ENCODE results near the gene HMOX2.

Gene HMOX2

DNA sequence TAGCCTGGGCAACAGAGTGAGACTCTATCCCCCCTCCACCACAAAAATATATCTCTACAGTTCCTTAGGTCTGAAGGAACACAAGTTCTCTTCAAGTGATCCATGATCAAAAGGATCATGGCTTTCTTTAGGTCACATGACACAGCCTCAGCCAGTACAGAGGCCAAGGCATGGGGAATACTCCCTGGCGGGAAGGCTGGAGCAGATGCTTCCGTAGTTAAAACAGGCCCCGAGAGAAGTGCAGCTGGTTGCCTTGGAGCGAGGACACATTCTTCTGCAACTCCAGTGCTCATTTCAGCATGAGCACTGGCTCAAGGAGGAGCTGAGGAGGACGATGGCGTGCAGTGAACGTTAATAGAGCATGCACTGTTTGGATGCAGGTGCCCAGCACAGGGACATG, 48.9 kb downstream of the HMOX2 start:
- DNase-seq: no peak

DNA sequence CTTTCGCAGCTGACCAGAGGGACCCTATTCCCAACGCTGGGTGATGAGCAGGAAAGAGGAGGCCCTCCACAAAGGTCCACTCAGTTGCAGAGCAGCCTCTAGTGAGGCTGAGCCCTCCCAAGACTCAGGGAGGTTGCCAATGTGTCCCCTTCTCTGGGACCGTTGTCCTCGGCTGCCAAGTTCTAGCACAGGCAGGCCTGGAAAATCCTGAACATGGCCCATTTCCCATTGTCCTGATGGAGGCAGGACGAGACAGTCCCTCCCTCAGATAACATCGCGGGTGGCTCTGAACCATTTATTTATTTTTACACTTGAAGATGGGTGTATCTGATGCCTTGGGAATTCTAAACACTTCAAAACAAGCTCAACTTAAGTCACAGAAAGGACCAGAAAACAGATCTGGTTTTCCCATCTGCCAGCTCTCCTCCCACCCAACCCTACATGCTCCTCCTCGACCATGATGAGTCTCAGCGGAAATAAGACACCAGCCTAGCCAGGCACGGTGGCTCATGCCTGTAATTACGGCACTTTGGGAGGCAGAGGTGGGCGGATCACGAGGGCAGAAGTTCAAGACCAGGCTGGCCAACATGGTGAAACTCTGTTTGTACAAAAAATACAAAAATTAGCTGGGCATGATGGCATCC, 49.6 kb downstream of the HMOX2 start:
- DNase-seq: no peak

DNA sequence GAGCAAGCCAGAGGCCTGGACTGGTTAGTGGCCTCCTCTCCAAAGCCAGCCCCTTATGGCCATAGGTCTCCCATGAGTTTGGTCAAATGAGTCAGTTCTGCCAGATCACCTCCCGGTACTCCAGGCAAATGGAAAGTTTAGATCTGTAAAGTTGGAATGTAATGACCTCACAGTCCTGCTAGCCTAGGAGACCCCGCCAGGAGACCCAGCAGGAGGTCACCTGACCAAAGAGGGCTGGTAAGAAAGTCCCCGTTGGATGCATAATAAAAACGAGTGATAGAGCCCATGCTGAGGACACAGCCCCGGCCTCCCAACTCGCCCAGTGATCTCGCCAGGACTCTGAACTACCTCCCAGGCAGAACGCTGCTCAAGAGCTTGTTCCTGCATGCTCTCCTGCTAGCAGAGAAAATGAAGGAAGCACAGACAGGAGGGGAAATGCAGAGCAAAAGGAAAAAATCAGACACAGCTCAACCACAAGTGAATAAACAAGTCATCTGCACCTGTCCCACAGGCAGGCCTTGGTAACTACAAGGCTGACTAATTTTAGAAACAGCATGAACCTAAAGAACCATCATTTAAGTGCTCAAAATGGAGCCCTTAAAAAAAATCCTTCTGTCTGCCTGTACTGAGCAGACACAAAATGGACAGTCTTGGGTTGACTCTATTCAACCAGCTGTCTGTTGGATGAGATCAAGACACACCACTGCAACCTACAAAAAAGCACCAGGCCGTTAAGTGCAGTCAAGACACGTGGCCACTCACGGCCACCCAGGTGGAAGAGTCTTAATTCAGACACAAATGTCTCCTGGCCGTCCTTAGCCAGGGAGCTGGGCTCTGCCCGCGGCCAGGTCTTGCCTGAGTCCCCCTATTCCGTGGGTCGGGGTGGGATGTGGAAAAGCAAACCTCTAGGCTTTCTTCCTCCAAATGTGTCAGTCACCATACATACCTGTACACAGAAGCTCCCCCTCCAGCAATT, 53.2 kb downstream of the HMOX2 start:
- DNase-seq: no peak

DNA sequence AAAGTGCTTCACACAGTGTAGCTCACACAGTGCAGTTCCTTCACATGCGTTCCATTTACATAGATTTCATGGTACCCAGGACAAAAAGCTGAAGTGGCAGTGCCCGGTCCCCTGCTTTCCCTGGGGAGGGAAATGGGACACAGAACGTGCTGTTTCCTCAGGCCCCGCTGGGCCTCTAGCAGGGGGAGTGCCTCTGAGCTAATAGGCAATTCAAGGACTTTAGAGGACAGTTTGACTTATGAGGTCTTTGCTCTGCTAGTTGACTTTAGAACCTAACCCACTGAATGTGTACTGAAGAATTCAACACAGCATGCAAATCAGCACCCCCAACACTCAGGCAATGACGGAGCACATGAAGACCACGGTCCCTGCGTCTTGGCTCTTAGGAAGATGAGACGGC, 55.6 kb downstream of the HMOX2 start:
- no peak for DNase-seq

DNA sequence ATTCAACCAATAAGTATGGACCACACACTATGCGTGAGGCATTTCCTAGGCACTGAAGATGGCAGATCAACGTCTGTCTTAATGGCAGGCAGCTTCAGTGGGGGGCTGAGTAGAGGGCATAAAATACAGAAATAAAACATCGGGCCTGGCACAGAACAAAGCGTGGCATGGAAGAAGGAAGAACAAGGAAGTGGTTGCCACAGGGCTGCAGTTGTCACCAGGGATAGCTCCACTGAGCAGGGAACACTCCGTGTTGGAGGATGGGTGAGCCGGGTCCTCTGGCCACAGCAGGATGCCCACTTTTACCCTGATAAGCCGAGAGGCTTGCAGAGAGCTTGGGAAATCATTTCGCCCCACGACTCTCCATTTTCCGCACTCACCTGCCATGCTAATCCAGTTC, 56.0 kb downstream of the HMOX2 start:
- no peak for DNase-seq

DNA sequence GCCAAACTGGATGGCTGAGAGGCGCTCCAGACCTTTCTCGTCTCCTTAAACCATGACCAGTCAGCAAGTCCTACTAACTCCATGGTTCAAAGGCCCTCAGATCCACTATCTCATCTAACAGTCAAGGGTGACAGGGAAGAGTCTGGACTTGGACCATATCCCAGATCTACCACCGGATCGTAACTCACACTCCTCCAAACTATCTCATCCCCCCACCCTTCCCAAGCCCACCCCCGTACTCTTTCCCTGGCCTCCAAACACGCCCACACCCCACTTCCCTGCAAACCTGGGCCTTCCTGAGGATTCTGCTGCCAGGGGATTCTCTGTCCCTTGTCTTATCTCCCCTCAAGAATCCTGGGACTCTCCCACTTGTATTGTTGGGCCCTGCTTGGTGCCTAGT, 57.3 kb downstream of the HMOX2 start:
- DNase-seq: no peak

DNA sequence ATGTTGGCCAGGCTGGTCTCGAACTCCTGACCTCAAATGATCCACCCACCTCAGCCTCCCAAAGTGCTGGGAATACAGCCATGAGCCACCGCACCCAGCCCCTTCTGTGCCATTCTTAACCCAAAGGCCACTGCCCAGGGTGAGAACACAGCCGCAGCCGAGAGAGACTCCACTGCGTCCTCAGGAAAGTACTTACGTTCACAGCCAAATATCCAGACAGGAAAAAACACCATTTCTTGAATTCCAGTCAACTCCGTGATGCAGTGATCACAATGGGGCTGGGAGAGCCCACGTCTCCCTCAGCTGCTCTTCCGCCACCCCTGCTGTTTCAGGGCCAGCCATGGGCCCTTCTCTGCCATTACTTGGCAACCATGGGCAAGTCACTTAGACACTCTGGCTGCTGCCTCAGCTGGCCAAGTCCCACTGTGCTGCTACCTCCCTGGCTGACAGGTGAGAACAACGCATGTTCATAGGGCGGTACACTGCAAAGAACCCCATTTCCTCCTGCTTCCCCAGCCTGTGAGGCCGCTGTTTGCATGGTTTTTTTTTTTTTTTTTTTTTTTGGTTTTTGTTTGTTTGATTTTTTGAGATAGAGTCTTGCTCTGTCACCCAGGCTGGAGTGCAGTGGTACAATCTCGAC, 58.1 kb downstream of the HMOX2 start:
- DNase-seq: no peak

DNA sequence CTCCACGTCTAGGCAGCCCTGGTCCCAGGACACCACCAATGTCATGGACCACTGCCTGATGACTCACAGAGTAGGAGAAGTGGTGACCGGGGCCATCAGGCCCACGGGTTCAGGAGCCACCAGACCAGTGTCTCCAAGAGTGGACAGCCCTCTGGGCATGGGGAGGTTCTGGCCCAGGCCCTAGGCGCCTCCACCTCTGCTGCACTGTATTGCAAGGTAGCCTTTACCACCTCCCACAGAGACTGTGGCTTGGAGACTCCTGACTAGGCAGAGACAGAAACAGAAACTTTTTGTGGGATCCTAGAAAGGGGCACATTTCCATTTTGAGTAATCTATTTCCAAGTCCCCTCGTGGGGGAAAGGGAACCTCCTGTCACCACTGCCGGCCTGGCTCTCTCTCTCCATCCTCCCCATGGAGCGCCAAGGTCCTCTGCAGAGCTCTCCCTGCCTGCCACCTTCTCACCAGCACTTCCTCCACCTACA, 59.5 kb downstream of the HMOX2 start:
- peak in 1 of 2 donors; percentile 13 for DNase-seq

DNA sequence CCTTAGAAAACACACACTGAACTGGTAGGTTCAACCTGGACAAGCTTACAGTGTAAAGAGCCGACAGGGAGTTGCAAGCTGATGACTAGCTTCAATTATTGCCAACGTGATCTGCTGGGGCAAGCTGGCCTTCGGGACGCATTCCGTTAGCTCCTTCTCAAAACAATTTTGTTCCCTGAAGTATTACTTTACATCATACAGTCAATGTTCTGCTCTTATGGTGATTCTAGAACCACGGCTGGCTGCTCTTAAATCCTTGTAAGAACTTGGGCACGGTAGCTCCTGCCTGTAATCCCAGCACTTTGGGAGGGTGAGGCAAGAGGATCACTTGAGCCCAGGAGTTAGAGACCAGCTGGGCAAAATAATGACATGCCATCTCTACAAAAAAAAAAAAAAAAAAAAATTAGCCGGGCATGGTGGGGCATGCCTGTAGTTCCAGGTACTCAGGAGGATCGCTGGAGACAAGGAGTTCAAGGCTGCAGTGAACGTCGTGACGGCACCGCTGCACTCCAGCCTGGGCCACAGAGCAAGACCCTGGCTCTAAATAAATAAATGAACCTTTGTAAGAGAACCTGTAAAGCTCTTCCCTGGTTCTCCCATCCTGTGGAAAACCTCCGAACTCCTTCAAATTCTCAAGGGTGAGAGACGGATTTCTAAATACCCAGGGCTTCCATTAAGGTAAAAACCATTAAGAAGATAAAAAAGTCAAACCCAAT, 60.4 kb downstream of the HMOX2 start:
- DNase-seq: no peak

DNA sequence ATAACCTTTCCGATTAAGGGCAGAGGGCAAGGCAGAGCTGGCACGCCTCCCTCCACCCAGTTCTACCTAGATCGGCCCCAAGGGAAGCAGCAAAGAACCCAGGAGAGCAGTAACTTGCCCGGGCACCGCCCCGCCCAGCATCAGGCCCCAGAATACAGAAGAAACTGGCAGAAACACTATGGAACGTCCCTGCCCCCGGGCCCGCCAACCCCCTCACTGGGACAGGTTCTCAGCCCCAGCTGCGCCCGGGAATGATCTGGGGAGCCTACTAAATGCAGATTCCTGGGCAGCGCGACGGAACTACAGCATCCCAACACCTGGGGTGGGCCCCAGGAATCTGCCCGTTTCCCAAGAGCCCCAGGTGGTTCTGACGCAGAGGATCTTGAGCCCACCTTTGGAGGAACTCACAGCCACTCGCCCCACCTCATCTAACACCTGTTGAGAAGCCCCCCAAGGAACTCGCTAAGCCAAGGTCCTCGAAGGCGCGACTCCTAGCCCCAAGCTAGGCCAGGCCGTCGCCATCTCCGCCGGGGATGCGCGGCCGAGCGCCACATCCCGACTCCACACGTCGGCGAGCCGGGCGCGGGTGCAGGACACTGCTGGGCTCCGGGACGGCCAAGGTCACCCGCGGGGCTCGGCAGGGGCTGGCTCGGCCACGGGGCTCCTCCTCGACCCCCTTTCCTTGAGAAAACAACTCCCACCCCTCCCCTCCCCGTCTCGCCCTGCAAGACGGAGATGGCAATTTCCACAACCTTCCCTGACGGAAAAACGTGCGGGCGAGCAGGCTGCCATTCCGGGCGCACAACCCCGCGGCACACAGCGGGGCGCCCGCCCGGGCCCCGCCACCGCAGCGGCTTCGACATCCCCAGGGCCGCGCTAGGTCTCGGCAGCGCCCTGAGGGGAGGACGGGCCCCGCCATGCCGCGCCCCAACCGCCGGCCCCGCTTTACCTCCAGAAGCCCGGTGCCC, 61.5 kb downstream of the HMOX2 start:
- DNase-seq: peak in 1 of 2 donors; percentile 10

DNA sequence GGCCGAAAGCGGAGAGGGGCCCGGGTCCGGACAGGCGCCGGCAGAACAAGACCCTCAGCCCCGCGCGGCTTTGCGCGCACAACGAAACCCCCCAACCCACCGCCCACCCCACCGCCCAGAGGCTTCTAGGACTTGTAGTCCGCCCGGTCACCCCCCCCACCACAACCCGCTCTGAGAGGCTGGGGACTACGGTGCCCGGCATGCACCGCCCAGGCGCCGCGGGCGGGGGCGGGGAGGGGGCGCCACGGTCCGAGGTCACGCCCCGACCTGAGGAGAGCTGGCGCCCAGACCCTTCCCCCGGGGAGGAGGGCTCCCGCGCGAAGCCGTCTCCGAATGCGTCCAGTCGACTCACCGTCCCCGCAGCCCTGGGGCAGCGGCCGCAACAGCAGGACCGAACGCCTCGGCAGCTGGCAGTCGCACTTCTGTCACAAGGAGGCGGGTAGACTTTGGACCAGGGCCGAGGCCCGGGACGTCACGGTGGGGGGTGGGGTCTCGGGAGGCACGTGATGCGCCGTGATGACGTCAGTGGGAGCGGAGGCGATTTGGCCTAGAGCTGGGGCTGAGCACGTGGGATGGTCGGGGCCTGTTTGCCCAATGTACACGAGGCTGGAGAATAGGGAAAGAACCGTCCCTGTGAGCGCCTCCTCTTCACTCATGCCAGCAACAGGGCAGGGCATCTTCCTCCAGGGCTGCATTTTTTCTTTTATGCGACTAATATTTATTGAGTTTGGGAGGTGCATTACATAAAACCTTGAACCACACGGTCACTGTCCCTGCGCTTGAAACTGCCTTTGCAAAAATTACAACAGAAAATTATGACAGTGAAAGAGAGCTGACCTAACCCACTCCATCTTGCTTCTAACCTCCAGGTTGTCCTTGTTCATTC, 62.4 kb downstream of the HMOX2 start, which contains the start of gene CDIP1:
Gene CDIP1, minus strand, starts transcription at position 424 of the 886 bp plus-strand sequence. CDS start 24,643 bp downstream, outside the sequence.
- peak; percentile 99 for DNase-seq

DNA sequence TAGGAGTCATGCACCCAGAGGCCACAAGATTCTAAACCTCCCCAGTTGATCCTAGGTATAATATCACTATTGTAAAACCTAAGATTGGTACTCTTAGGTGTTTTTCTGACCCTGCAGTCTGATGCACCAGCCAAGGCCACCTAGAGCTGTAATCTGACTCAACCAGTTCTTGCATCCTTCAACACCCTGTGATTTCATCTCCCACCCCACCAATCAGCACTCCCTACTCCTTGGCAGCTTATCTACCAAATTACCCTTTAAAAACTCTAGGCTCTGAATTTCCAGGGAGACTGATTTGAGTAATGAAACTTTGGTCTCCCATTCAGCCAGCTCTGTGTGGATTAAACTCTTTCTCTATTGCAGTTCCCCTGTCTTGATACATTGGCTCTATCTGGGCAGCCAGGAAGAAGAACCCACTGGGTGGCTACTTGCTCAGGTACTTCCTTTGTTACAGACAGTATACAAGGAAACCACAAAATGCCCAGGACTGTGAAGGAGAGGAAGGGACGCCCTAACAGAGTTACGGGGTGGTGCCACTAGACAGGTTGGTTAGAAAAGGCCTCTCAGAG, 63.6 kb downstream of the HMOX2 start:
- no peak for DNase-seq

DNA sequence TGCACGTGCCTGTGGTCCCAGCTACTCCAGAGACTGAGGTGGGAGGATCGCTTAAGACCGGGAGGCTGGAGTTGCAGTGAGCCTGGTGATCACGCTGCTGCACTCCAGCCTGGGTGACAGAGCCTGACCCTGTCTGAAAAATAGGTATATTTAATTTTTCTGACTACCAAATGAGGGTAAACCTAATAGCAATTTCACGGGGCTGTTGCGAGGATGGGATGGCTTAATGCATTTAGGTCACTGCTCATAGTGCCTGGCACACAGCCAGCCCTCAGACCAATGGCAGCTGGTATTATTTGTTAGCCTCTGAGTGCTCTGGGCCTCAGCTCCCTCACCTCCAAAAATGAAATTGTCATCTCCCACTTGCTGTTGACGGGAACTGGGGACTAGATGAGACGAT, 68.3 kb downstream of the HMOX2 start:
- DNase-seq: no peak

DNA sequence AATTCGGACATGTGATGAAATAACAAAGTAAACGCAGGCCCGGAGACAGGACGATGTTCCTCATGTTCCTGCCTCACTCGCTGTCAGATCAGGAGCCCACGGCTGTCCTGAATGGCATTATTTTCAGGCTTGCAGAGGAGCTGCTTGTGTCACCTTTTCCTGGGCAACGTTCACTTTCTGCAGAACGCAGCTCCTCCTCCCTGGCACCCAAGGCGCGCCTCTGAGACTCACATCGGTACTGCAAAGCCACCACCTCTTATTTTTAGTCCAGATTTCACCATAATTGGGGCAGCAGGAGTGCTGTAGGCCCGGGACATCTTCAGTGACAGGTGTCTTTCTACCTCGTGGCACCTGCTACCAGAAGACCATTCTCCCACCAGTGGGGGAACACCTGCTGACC, 71.9 kb downstream of the HMOX2 start:
- DNase-seq: no peak

DNA sequence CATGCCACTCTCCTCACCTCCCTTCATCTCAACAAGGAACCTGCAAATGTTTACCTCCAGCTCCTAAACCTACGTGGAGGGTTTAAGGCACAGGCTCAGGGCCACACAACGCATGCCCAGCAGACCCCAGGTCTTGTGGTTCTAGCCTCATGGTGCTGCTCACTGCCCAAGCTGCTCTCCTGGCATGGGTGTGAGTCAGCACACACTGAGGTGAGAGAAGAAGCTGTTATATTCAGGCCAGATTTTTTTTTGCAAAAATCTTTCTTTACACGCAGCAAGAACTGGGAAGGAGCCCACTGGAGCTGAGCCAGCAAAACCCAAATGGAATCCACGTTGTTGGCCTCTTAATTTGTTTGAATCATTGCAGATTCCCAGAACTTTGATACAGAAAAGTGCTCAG, 74.4 kb downstream of the HMOX2 start:
- no peak for DNase-seq

DNA sequence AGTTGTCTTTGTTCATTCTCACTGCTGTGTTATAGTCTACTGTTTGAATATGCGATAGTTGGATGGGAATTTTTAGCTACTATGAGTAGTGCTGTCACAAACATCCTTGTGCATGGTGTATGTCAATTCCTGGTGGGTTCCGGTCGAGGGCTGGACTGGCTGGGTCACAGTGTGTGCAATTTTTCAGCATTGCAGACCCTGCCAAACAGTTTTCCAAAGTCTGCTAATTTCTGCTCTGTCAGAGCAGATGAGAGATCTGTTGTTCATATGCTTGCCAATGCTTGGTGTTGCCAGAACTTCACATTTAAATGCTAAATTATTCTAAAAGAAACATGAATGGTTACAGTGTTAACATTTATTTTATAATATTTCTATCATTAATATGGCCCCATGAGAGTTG, 76.3 kb downstream of the HMOX2 start:
- DNase-seq: no peak

DNA sequence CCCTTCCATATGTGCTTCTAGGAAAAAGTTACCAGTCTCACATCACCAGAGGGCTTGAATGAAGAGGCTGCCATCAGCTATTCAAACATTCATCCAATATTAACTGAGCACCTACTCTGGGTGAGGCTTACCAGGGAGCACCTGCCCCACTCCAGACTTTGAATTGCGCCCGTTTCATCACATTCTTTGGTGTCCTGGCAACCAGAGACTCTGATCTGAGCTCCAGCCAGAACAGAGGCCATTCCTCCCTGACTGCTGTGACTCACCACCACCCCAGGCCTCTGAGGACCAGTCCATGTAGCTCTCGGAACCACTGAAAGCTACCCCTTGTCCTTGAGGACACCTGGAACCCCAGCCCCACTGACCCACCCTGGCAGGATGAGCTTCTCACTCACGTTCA, 79.9 kb downstream of the HMOX2 start, which contains the start of gene C16orf96:
Gene C16orf96, plus strand, starts transcription at position 229 of the 400 bp plus-strand sequence. Its CDS starts 150 bp downstream, at position 379.
- no peak for DNase-seq

DNA sequence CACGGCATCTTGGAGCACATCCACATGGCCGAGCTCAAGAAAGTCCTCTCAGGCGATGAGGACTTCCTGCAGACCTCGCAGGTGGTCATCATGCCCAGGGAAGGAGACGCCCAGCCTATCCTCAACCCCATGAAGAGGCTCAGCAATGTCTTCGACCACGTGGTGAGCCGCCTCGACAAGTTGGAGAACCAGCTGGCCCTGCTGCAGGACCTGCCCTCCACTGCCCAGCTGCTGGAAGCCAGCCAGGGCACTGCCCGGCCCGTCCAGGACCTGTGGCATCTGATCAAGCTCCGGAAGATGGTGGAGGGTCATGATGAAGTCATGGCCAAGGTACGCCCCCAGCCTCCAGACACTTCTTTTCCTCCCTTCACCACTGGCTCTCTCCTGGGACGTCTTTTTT, 80.4 kb downstream of the HMOX2 start:
- no peak for DNase-seq

DNA sequence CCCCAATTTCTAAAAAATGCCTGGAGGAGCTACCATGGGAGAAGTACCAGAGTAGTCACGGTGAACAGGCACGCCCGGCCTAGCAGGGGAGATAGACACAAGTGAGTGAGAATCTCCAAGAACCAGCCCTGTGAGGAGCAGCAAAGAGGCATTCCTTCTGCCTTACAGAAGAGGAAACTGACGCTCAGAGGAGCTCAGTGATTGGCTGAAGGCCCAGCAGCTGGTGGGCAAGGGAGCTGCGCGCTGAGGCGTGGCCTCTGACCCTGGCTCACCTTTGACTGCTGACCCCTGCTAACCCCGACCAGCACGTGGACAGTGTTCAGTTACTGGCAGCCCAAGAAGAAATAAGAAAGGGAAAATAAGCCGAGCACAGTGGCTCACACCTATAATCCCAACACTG, 81.8 kb downstream of the HMOX2 start:
- no peak for DNase-seq
